A673 (cell line): ENCODE results near the gene TBC1D19.

Experiments
- CTCF ChIP-seq: fragments of 300-800, 200-600 bp; sonication (generic); conservative IDR thresholded peaks from 2 replicates; pipeline ENCODE4 v1.5.1; 2017; ENCODE audit warnings: low read depth, mild to moderate bottlenecking, antibody characterized with exemption, low read length, moderate library complexity, mixed read lengths
- EZH2 ChIP-seq: fragments of 200-600 bp; sonication (generic); IDR thresholded peaks from 2 replicates; pipeline ENCODE4 v1.6.1; 2017; ENCODE audit warnings: borderline replicate concordance, low read depth, mild to moderate bottlenecking, mixed read lengths, antibody characterized with exemption, low read length; ENCODE audit not compliant: poor library complexity, severe bottlenecking

- TF ChIP-seq CTCF (no peak), EZH2 (no peak)
Observed at GRCh38 chr4:26762650-26763049, 178.8 kb downstream of the TBC1D19 start.
